ENCODE data around the gene GPRC5B. TPM values are rescaled to one million over a fixed set of nuclear protein-coding genes. Genes with fewer than 3 reads are reported as not detected.

Gene GPRC5B
- total and polyA plus RNA-seq, 9 donors, result 24.3 to 99.9 (median 46.9) TPM

- WGBS, 3 donors, result 74 to 100% (median 78%) methylated on average over 1 of the region's 1 CpG
- Histone ChIP-seq H3K4me1 (ENCODE audit: insufficient read depth) (peaks cover 12% of the 10 kb centered on the region), H3K4me3 (no peak overlapping the region), H3K36me3 (no peaks in the 10 kb centered on the region), H3K27me3 (no peaks in the 10 kb centered on the region), H3K9me3 (no peaks in the 10 kb centered on the region), H3K27ac (no peak overlapping the region)
- intact Hi-C loops (cut with DNase I), result no loop called here
- no peak for TF ChIP-seq CTCF (IDR thresholded peaks at IDR 0.05)
- no peak for TF ChIP-seq POLR2A (IDR thresholded peaks at IDR 0.05)
- no peak for TF ChIP-seq EP300 (IDR thresholded peaks at IDR 0.05)
- DNase-seq, result no peak
Measured at GRCh38 chr16:19863990-19864389, 20.7 kb downstream of the GPRC5B start.

DNA sequence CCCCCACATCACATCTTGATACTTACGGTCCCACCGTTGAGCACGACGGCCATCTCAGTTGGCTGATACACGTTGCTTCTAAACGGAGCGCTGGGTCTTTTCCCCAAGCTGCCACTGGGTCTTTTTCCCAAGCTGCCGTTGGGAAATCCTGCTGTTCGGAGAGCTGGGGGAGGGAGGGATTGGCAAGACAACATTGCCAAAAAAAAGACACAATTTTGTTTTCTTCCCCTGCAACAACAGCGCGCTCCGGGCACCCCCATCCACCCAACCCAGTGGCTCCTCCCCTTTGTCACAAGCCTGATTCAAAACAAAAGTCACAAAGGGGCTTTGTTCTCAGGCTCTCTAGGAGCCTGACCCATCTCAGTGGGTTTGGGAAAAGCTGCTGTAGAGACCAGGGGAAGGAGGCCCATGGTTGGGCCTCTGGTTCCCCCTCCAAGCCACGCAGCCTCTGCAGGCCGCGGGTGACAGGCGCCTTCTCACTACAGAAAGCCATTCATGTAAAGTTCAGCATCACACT is 22.8 kb downstream of the GPRC5B start:
- H3K9me3 ChIP-seq, result no peaks in the 10 kb centered on the region
- intact Hi-C loops (cut with DNase I), result no loop called here
- H3K27me3 ChIP-seq, result no peaks in the 10 kb centered on the region
- no peak overlapping the region for H3K27ac ChIP-seq
- no peak overlapping the region for H3K4me3 ChIP-seq
- peaks cover 8% of the 10 kb centered on the region for H3K4me1 ChIP-seq (ENCODE audit: insufficient read depth)
- no peaks in the 10 kb centered on the region for H3K36me3 ChIP-seq
- WGBS, 3 donors, result 78 to 84% (median 79%) methylated on average over 16 of the region's 16 CpGs
- DNase-seq, result no peak
- no peak for TF ChIP-seq EP300 (IDR thresholded peaks at IDR 0.05)
- no peak for TF ChIP-seq CTCF (IDR thresholded peaks at IDR 0.05)
- no peak for TF ChIP-seq POLR2A (IDR thresholded peaks at IDR 0.05)

GRCh38 chr16:19861133-19861532 is 23.5 kb downstream of the GPRC5B start:
- H3K27me3 ChIP-seq, result no peaks in the 10 kb centered on the region
- TF ChIP-seq EP300 (IDR thresholded peaks at IDR 0.05) (no peak), POLR2A (IDR thresholded peaks at IDR 0.05) (no peak), CTCF (IDR thresholded peaks at IDR 0.05) (no peak)
- H3K4me1 ChIP-seq (ENCODE audit: insufficient read depth), result peaks cover 8% of the 10 kb centered on the region
- H3K4me3 ChIP-seq, result no peak overlapping the region
- H3K27ac ChIP-seq, result no peak overlapping the region
- no peaks in the 10 kb centered on the region for H3K9me3 ChIP-seq
- no peaks in the 10 kb centered on the region for H3K36me3 ChIP-seq
- no peak for DNase-seq
- WGBS, 3 donors, result 80 to 86% (median 82%) methylated on average over 3 of the region's 3 CpGs
- intact Hi-C loops (cut with DNase I), result no loop called here

DNA sequence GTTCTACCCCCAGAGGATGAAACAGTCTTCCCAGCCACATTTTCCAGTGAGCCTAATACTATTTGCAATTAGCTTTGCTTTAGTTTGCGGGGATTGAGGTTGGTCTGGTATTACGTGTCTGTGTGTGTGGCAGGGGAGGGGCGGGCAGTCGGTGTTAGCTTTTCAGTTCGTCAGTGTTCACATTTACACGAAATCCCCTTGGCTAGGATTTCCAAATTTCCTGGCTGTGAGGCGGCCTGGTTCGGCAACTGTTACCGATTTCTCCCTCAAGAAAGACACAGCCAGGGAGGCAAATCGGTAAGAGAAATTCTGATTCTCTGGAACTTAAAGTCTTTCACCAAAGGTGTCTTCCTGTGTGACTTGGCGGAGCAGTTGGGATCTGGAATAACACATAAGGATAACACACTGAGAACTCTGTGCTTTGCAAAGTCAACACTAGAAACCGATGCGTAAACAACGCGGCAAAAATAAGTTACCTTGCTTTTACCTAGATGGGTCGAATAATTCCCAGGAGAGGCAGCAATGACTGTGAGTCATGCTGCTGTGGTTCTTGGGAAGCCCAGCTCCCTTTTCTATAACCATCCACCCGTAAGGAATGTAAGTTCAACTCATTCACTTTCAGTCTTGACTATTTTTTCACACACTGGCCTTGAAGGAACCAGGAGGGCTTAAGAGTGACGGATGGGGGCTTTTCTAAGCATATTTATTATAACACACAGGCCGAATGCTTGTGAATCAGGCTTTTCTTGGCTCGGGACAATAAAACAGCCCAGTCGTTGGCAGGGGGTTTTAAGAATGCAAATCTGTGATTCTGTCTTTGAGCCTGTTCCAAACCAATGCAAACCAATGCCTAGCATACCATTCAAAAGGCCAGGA is 24.2 kb downstream of the GPRC5B start:
- intact Hi-C loops (cut with DNase I), result no loop called here
- TF ChIP-seq CTCF (IDR thresholded peaks at IDR 0.05) (no peak), EP300 (IDR thresholded peaks at IDR 0.05) (no peak)
- peaks cover 8% of the 10 kb centered on the region for H3K4me1 ChIP-seq (ENCODE audit: insufficient read depth)
- DNase-seq, result no peak
- H3K9me3 ChIP-seq, result no peaks in the 10 kb centered on the region
- no peaks in the 10 kb centered on the region for H3K27me3 ChIP-seq
- 29 to 54% (median 46%) methylated on average over 21 of the region's 21 CpGs for WGBS, 3 donors
- H3K36me3 ChIP-seq, result no peaks in the 10 kb centered on the region
- H3K4me3 ChIP-seq, result no peak overlapping the region
- H3K27ac ChIP-seq, result peak overlapping the region in 1 of 2 donors; percentile 38
